ENCODE data around the gene SCML1. TPM values are rescaled to one million over a fixed set of nuclear protein-coding genes. Genes with fewer than 3 reads are reported as not detected.
"Not testable (repeated sequence)": the region's sequence is repeated elsewhere in the genome, so short reads cannot be mapped to it uniquely, and the experiment has no call there.

Gene SCML1
- polyA plus RNA-seq, 2 donors = 5.5 to 12.5 TPM

DNA sequence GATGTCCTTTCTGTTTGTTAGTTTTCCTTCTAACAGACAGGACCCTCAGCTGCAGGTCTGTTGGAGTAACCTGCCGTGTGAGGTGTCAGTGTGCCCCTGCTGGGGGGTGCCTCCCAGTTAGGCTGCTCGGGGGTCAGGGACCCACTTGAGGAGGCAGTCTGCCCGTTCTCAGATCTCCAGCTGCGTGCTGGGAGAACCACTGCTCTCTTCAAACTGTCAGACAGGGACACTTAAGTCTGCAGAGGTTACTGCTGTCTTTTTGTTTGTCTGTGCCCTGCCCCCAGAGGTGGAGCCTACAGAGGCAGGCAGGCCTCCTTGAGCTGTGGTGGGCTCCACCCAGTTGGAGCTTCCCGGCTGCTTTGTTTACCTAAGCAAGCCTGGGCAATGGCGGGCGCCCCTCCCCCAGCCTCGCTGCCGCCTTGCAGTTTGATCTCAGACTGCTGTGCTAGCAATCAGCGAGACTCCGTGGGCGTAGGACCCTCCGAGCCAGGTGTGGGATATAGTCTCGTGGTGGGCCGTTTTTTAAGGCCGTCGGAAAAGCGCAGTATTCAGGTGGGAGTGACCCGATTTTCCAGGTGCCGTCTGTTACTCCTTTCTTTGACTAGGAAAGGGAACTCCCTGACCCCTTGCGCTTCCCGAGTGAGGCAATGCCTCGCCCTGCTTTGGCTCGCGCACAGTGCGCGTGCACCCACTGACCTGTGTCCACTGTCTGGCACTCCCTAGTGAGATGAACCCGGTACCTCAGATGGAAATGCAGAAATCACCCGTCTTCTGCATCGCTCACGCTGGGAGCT lies 49.5 kb downstream of the SCML1 start:
- 40 to 62% methylated on average over 18 to 26 of the region's 31 CpGs for WGBS, 2 donors

DNA sequence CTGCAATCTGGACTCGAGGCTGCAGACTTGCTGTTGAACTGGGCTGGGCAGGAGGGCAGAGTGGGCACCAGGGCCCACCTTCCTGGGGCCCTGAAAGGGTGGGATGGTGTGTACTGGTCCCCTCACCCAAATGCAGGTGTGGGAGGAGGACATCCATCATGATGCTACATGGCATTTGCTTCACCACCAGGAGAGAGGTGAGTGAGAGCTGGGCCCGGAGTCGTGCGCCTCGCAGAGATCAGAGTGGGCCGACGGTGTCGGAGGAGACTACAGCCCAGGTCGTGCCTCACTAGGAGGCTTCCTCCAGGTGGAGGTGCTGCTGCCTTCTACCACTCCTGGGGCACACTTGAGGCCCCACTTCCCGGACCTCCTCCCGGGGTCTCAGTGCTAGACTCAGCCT lies 50.3 kb downstream of the SCML1 start:
- 93 to 95% methylated on average over 11 of the region's 11 CpGs for WGBS, 2 donors
- Histone ChIP-seq H3K4me1 (ENCODE audit: control insufficient read depth in 2 of 2, insufficient read depth in 2 of 2, low read length in 1 of 2) (no peaks in the 10 kb centered on the region), H3K9me3 (ENCODE audit: control insufficient read depth in 2 of 2, insufficient read depth in 1 of 2, low read depth in 1 of 2, low read length in 1 of 2) (no peaks in the 10 kb centered on the region), H3K4me3 (ENCODE audit: low read depth in 1 of 2, low read length in 2 of 2) (no peak overlapping the region), H3K27ac (ENCODE audit: low read depth in 2 of 2, low read length in 1 of 2) (no peak overlapping the region), H3K36me3 (ENCODE audit: control insufficient read depth in 2 of 2, insufficient read depth in 2 of 2, low read length in 1 of 2) (no peaks in the 10 kb centered on the region), H3K27me3 (ENCODE audit: control insufficient read depth in 1 of 2, insufficient read depth in 2 of 2, low read length in 2 of 2) (no peaks in the 10 kb centered on the region)

More for the DNA sequence above, 49.5 kb downstream of the SCML1 start:
- H3K4me1 ChIP-seq (ENCODE audit: control insufficient read depth in 2 of 2, insufficient read depth in 2 of 2, low read length in 1 of 2); H3K9me3 ChIP-seq (ENCODE audit: control insufficient read depth in 2 of 2, insufficient read depth in 1 of 2, low read depth in 1 of 2, low read length in 1 of 2); H3K36me3 ChIP-seq (ENCODE audit: control insufficient read depth in 2 of 2, insufficient read depth in 2 of 2, low read length in 1 of 2); H3K27me3 ChIP-seq (ENCODE audit: control insufficient read depth in 1 of 2, insufficient read depth in 2 of 2, low read length in 2 of 2): not testable (repeated sequence)
- H3K27ac ChIP-seq (ENCODE audit: low read depth in 2 of 2, low read length in 1 of 2) = peak overlapping the region in 1 of 2 donors; percentile 21
- peak overlapping the region in 1 of 2 donors; percentile 29 for H3K4me3 ChIP-seq (ENCODE audit: low read depth in 1 of 2, low read length in 2 of 2)

DNA sequence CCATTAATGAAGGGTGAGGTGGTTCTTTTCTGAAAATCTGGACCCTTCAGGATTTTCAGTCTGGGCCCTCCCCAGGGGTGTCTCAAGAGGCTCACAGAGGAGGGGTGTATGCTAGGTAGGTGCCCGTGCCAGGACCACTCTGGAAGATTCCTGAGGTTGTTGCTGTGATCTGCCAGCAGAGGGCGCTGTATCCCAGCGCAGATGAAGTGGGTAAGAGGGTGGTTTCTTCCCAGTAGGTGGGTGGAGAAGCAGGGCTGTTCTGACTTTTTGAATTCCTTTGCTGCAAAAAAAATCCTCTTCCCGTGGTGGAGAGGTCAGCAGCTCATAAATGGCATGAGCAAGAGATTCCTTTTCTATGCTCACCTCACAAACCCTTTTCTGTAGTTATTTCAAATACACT lies 51.1 kb downstream of the SCML1 start:
- Histone ChIP-seq H3K27me3 (ENCODE audit: control insufficient read depth in 1 of 2, insufficient read depth in 2 of 2, low read length in 2 of 2) (no peaks in the 10 kb centered on the region), H3K36me3 (ENCODE audit: control insufficient read depth in 2 of 2, insufficient read depth in 2 of 2, low read length in 1 of 2) (no peaks in the 10 kb centered on the region), H3K27ac (ENCODE audit: low read depth in 2 of 2, low read length in 1 of 2) (no peak overlapping the region), H3K4me1 (ENCODE audit: control insufficient read depth in 2 of 2, insufficient read depth in 2 of 2, low read length in 1 of 2) (no peaks in the 10 kb centered on the region), H3K4me3 (ENCODE audit: low read depth in 1 of 2, low read length in 2 of 2) (no peak overlapping the region), H3K9me3 (ENCODE audit: control insufficient read depth in 2 of 2, insufficient read depth in 1 of 2, low read depth in 1 of 2, low read length in 1 of 2) (no peaks in the 10 kb centered on the region)
- 3 to 6% methylated on average over 4 of the region's 4 CpGs for WGBS, 2 donors

DNA sequence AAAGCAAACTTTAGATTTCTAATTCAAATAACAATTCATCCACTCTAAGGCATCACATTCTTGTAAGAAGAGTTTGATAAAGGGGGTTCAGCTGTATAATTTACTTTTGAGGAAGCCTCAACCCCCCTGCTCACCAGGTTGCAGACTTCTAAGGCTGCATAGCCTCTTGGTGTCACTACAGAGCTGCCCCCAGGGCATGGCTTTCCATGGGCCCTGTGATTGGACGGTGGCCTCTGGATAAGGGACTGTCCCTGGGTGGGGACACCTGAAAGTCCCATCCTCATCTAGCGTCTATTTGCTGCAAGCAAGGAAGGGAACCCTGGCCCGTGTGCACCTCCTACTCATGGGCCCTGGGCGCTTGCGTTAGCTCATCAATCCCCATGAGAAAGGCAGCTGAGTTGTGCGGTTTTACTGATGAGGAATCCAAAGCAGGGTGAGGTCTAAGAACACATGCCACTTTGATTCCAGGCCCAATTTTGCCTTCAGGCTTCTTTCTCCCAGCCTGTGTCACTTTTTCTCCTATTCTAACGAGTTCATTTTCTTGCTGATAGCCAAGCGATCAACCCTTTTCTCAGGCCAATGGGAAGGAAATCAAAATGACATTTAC lies 51.8 kb downstream of the SCML1 start:
- Histone ChIP-seq H3K4me3 (ENCODE audit: low read depth in 1 of 2, low read length in 2 of 2) (no peak overlapping the region), H3K36me3 (ENCODE audit: control insufficient read depth in 2 of 2, insufficient read depth in 2 of 2, low read length in 1 of 2) (no peaks in the 10 kb centered on the region), H3K27ac (ENCODE audit: low read depth in 2 of 2, low read length in 1 of 2) (no peak overlapping the region), H3K27me3 (ENCODE audit: control insufficient read depth in 1 of 2, insufficient read depth in 2 of 2, low read length in 2 of 2) (no peaks in the 10 kb centered on the region), H3K9me3 (ENCODE audit: control insufficient read depth in 2 of 2, insufficient read depth in 1 of 2, low read depth in 1 of 2, low read length in 1 of 2) (no peaks in the 10 kb centered on the region), H3K4me1 (ENCODE audit: control insufficient read depth in 2 of 2, insufficient read depth in 2 of 2, low read length in 1 of 2) (no peaks in the 10 kb centered on the region)
- 57 to 60% methylated on average over 8 of the region's 8 CpGs for WGBS, 2 donors

DNA sequence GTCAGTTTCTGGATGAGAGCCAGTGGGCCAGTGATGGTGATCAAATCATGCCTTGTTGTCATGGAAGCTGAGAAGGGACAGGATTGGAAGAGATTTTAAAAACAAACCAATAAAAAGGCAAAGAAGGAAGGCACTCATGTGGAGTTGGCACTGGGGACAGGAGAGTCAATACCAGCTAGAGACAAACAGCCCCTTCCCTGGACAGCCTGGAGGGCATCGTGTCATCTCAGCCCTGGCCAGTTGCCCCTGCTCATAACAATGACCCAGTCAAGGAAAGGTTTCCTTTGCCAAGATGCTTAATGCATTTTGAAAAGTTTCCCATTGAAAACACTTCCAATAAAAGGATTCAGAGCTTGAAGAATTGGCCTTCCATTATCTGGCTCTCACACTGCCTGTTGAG lies 55.5 kb downstream of the SCML1 start:
- no peaks in the 10 kb centered on the region for H3K27me3 ChIP-seq (ENCODE audit: control insufficient read depth in 1 of 2, insufficient read depth in 2 of 2, low read length in 2 of 2)
- 12 to 38% methylated on average over 1 of the region's 1 CpG for WGBS, 2 donors
- no peaks in the 10 kb centered on the region for H3K36me3 ChIP-seq (ENCODE audit: control insufficient read depth in 2 of 2, insufficient read depth in 2 of 2, low read length in 1 of 2)
- no peak overlapping the region for H3K27ac ChIP-seq (ENCODE audit: low read depth in 2 of 2, low read length in 1 of 2)
- H3K4me3 ChIP-seq (ENCODE audit: low read depth in 1 of 2, low read length in 2 of 2) = no peak overlapping the region
- no peaks in the 10 kb centered on the region for H3K4me1 ChIP-seq (ENCODE audit: control insufficient read depth in 2 of 2, insufficient read depth in 2 of 2, low read length in 1 of 2)
- H3K9me3 ChIP-seq (ENCODE audit: control insufficient read depth in 2 of 2, insufficient read depth in 1 of 2, low read depth in 1 of 2, low read length in 1 of 2) = no peaks in the 10 kb centered on the region

- H3K9me3 ChIP-seq (ENCODE audit: control insufficient read depth in 2 of 2, insufficient read depth in 1 of 2, low read depth in 1 of 2, low read length in 1 of 2) = no peaks in the 10 kb centered on the region
- no peaks in the 10 kb centered on the region for H3K27me3 ChIP-seq (ENCODE audit: control insufficient read depth in 1 of 2, insufficient read depth in 2 of 2, low read length in 2 of 2)
- no peak overlapping the region for H3K27ac ChIP-seq (ENCODE audit: low read depth in 2 of 2, low read length in 1 of 2)
- H3K4me3 ChIP-seq (ENCODE audit: low read depth in 1 of 2, low read length in 2 of 2) = no peak overlapping the region
- 89 to 98% methylated on average over 4 of the region's 4 CpGs for WGBS, 2 donors
- peaks cover 0 to 3% of the 10 kb centered on the region in 2 donors for H3K36me3 ChIP-seq (ENCODE audit: control insufficient read depth in 2 of 2, insufficient read depth in 2 of 2, low read length in 1 of 2)
- H3K4me1 ChIP-seq (ENCODE audit: control insufficient read depth in 2 of 2, insufficient read depth in 2 of 2, low read length in 1 of 2) = no peaks in the 10 kb centered on the region
Observed at GRCh38 chrX:17798921-17799320, 61.6 kb downstream of the SCML1 start.

DNA sequence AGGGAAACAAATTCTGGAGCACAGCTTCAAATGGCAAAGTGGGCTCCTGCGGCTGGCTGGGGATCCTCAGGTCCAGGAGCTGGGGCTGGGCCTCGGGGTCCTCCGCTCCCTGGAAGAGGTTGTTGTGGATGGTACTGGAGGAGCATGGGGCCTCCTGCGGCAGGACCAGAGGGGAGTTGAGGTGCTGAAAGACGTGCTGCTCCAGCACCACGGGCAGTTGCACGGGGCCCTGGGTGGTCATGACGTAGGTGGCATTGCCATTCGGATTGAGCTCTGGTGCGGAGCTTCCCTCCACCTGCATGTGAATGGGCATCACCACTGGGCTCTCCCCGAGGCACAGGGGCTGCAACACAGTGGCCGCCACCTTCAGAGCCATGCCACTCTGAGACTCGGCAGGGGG lies 64.1 kb downstream of the SCML1 start:
- no peak overlapping the region for H3K4me3 ChIP-seq (ENCODE audit: low read depth in 1 of 2, low read length in 2 of 2)
- 92 to 94% methylated on average over 13 of the region's 13 CpGs for WGBS, 2 donors

DNA sequence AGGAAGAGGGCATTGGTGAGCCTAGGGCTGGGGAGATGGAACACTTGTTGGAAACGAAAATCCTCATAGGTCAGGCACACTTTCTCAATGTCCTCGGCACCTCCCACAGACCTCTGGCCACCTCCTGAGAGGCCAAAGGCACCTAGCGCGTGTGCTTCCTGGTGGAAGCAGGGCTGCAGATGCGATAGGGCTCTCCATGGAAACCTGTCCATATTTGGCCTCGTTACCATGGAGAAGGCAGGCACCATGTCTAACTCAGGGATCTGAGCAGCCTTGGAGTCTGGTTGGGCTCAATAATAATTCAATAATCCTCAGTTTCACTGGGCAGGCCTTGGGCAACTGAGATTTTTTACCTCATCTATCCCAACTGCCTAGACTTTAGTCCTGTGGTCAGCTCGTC lies 65.5 kb downstream of the SCML1 start:
- Histone ChIP-seq H3K27me3 (ENCODE audit: control insufficient read depth in 1 of 2, insufficient read depth in 2 of 2, low read length in 2 of 2) (no peaks in the 10 kb centered on the region), H3K36me3 (ENCODE audit: control insufficient read depth in 2 of 2, insufficient read depth in 2 of 2, low read length in 1 of 2) (peaks cover 0 to 3% of the 10 kb centered on the region in 2 donors), H3K9me3 (ENCODE audit: control insufficient read depth in 2 of 2, insufficient read depth in 1 of 2, low read depth in 1 of 2, low read length in 1 of 2) (no peaks in the 10 kb centered on the region), H3K4me3 (ENCODE audit: low read depth in 1 of 2, low read length in 2 of 2) (no peak overlapping the region), H3K27ac (ENCODE audit: low read depth in 2 of 2, low read length in 1 of 2) (no peak overlapping the region), H3K4me1 (ENCODE audit: control insufficient read depth in 2 of 2, insufficient read depth in 2 of 2, low read length in 1 of 2) (no peaks in the 10 kb centered on the region)
- WGBS, 2 donors = 77 to 93% methylated on average over 7 of the region's 7 CpGs

More for the DNA sequence above, 64.1 kb downstream of the SCML1 start:
- Histone ChIP-seq H3K27ac (ENCODE audit: low read depth in 2 of 2, low read length in 1 of 2) (no peak overlapping the region), H3K27me3 (ENCODE audit: control insufficient read depth in 1 of 2, insufficient read depth in 2 of 2, low read length in 2 of 2) (no peaks in the 10 kb centered on the region), H3K4me1 (ENCODE audit: control insufficient read depth in 2 of 2, insufficient read depth in 2 of 2, low read length in 1 of 2) (no peaks in the 10 kb centered on the region), H3K36me3 (ENCODE audit: control insufficient read depth in 2 of 2, insufficient read depth in 2 of 2, low read length in 1 of 2) (peaks cover 0 to 3% of the 10 kb centered on the region in 2 donors), H3K9me3 (ENCODE audit: control insufficient read depth in 2 of 2, insufficient read depth in 1 of 2, low read depth in 1 of 2, low read length in 1 of 2) (no peaks in the 10 kb centered on the region)

DNA sequence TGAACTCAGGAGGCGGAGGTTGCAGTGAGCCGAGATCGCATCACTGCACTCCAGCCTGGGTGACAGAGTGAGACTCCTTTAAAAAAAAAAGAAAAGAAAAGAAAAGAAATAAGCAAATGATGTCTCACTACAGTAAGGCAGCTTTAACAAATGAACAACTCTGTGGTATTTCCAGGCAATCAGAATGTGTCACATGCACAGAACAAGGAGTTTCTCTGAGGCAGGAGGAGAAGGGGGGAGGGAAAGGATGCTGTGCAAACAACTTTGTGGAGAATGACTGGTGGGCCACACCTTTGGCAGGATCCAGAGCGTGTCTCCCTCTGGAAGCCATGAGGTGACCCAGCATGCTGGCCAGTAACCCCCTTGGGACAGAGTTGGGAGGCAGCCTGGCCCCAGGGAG lies 66.2 kb downstream of the SCML1 start:
- WGBS, 2 donors = 83 to 90% methylated on average over 4 of the region's 4 CpGs
- H3K4me3 ChIP-seq (ENCODE audit: low read depth in 1 of 2, low read length in 2 of 2) = no peak overlapping the region
- no peak overlapping the region for H3K27ac ChIP-seq (ENCODE audit: low read depth in 2 of 2, low read length in 1 of 2)
- no peaks in the 10 kb centered on the region for H3K4me1 ChIP-seq (ENCODE audit: control insufficient read depth in 2 of 2, insufficient read depth in 2 of 2, low read length in 1 of 2)
- peaks cover 0 to 3% of the 10 kb centered on the region in 2 donors for H3K36me3 ChIP-seq (ENCODE audit: control insufficient read depth in 2 of 2, insufficient read depth in 2 of 2, low read length in 1 of 2)
- no peaks in the 10 kb centered on the region for H3K9me3 ChIP-seq (ENCODE audit: control insufficient read depth in 2 of 2, insufficient read depth in 1 of 2, low read depth in 1 of 2, low read length in 1 of 2)
- H3K27me3 ChIP-seq (ENCODE audit: control insufficient read depth in 1 of 2, insufficient read depth in 2 of 2, low read length in 2 of 2) = no peaks in the 10 kb centered on the region
